Thyroid gland (tissue), 4 donors: ENCODE measurements around the gene CHD6.

Experiments used
- CTCF ChIP-seq, 6 experiments: fragments of 200-600 bp in 3 of 6; fragments of 450-650 bp in 3 of 6; sonication (generic) in 3 of 6; IDR thresholded peaks; one replicate each; pipeline ENCODE4 v1.5.1; 2016 to 2019; ENCODE audit warnings: antibody characterized with exemption in 6 of 6, mild to moderate bottlenecking in 2 of 6, inconsistent platforms in 1 of 6, moderate library complexity in 1 of 6
- POLR2A ChIP-seq, 2 donors: fragments of 450-650 bp; IDR thresholded peaks; one replicate each; pipeline ENCODE4 v1.6.1; 2017; ENCODE audit warnings: antibody characterized with exemption in 2 of 2, mild to moderate bottlenecking in 2 of 2, moderate library complexity in 1 of 2

GRCh38 chr20:41654884-41655283, 36.7 kb upstream of the CHD6 start:
- TF ChIP-seq CTCF (IDR thresholded peaks at IDR 0.05) (no peak), POLR2A (IDR thresholded peaks at IDR 0.05) (no peak)
